Breast epithelium (tissue), 4 donors: ENCODE data around the gene TBCE. TPM values are rescaled to one million over a fixed set of nuclear protein-coding genes. Genes with fewer than 3 reads are reported as not detected.

Source experiments
- DNase-seq, 2 donors: peaks; one replicate each; pipeline ENCODE4 v3.0.0-alpha.2; 2019; ENCODE audit warnings: low spot score in 2 of 2
- H3K27ac ChIP-seq, 2 donors: fragments of 200-600 bp; sonication (generic) in 1 of 2; one replicate each; pipeline ENCODE4 v1.5.1; 2016 to 2019; ENCODE audit warnings: mild to moderate bottlenecking in 1 of 2
- H3K27me3 ChIP-seq, 2 donors: fragments of 200-600 bp; sonication (generic) in 1 of 2; one replicate each; pipeline versions ENCODE4 v1.5.1 to v1.6.0; 2017 to 2019; ENCODE audit warnings: control low read depth in 1 of 2, mild to moderate bottlenecking in 1 of 2
- H3K36me3 ChIP-seq: fragments of 200-600 bp; one replicate; pipeline ENCODE4 v1.5.1; 2019
- H3K4me1 ChIP-seq, 2 donors: fragments of 200-600 bp; sonication (generic); one replicate each; pipeline ENCODE4 v1.5.1; 2016 to 2019; ENCODE audit warnings: control low read depth in 1 of 2
- H3K4me3 ChIP-seq, 3 donors: fragments of 200-600 bp; sonication (generic); 1 replicate in 2 of 3; 2 replicates in 1 of 3; pipeline ENCODE4 v1.5.1; 2016 to 2019; ENCODE audit warnings: mild to moderate bottlenecking in 3 of 3, moderate library complexity in 2 of 3
- H3K9me3 ChIP-seq, 2 donors: fragments of 200-600 bp; sonication (generic) in 1 of 2; one replicate each; pipeline ENCODE4 v1.5.1; 2016 to 2019; ENCODE audit warnings: control low read depth in 1 of 2
- POLR2A ChIP-seq: fragments of 450-650 bp; IDR thresholded peaks from one replicate; pipeline ENCODE4 v1.6.1; 2016; ENCODE audit warnings: antibody characterized with exemption, mild to moderate bottlenecking, moderate library complexity
- POLR2AphosphoS5 ChIP-seq, 3 donors: sonication (generic); formaldehyde crosslinking; IDR thresholded peaks; one replicate each; pipeline ENCODE4 v1.6.1; 2017; ENCODE audit warnings: antibody characterized with exemption in 3 of 3
- intact Hi-C: fragments of 100-400 bp; cut with DNase I; formaldehyde crosslinking; loops from one replicate; pipeline ENCODE4 v1.15.1; 2023; ENCODE audit warnings: low total_unique reads
- total RNA-seq, 3 donors: library from RNA; depleted of rRNA; stranded (reverse); fragments of >200 nt; gene quantifications; one replicate each; pipeline ENCODE4 v1.1.0, GENCODE V29; 2016
- TF ChIP-seq, protein P1 (sequence below), 3 donors: fragments of 450-650 bp; IDR thresholded peaks; one replicate each; pipeline ENCODE4 v1.5.1; 2016 to 2017; ENCODE audit warnings: antibody characterized with exemption in 3 of 3, mild to moderate bottlenecking in 3 of 3, moderate library complexity in 3 of 3

Gene TBCE
- total RNA-seq, 3 donors from 2014 or later: 13.3 to 21.2 (median 19.7) TPM

DNA sequence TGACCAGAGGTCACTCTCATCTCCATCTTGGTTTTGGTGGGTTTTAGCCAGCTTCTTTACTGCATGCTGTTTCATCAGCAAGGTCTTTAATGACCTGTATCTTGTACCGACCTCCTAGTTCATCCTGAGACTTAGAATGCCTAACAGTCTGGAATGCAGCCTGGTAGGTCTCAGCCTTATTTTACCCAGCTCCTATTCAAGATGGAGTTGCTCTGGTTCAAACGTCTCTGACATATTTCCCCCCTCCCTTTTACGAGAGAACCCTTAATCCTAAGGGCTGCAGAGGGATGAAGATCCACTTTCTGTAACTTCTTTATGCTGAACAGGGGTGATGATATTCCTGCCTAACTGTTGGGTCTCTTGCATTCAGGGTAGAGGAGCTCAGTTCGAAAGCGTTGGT lies 43.2 kb downstream of the TBCE start:
- Histone ChIP-seq H3K4me1 (no peaks in the 10 kb centered on the region), H3K9me3 (no peaks in the 10 kb centered on the region), H3K27me3 (no peaks in the 10 kb centered on the region), H3K27ac (no peak overlapping the region), H3K36me3 (no peaks in the 10 kb centered on the region), H3K4me3 (no peak overlapping the region)
- no peak for TF ChIP-seq POLR2AphosphoS5 (IDR thresholded peaks at IDR 0.05)
- intact Hi-C loops: no loop called here
- DNase-seq: no peak

DNA sequence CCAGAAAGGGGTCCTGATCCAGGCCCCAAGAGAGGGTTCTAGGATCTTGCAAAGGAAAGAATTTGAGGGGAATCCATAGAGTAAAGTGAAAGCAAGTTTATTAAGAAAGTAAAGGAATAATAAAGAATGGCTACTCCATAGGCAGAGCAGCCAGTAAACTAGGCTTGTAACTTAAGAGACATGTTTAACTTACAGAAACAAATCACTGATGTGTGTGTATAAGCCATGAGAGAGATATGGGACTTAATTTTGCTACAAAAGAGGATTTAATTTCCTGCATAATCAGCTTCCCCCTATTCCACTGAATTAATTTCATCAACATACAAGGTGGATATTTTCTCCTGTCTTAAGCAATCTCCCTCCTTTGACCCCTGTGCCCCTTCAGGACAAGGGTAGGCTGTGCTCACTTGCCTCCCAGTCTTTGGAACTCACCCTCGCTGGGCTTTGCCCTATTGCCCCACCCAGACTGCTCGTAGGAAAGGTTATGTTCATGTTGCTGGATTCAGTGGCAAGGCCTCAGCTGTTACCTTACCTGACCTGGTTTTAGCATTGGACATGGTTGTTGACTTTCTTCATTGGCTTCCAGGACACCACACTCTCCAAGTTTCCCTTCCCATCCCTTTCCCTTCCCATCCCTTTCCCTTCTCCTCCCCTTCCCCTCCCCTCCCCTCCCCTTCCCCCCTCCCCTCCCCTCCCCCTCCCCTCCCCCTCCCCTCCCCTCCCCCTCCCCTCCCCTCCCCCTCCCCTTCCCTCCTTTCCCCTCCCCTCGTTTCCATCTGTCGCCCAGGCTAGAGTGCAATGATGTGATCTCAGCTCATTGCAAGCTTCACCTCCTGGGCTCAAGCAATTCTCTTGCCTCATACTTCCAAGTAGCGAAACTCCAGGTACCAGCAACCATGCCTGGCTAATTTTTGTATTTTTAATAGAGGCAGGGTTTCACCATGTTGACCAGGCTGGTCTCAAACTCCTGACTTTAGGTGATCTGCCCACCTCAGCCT lies 44.6 kb downstream of the TBCE start:
- DNase-seq: no peak
- Histone ChIP-seq H3K9me3 (no peaks in the 10 kb centered on the region), H3K27me3 (no peaks in the 10 kb centered on the region), H3K36me3 (no peaks in the 10 kb centered on the region), H3K4me3 (no peak overlapping the region), H3K27ac (no peak overlapping the region), H3K4me1 (no peaks in the 10 kb centered on the region)
- TF ChIP-seq POLR2A (no peak), POLR2AphosphoS5 (IDR thresholded peaks at IDR 0.05) (no peak)
- TF ChIP-seq, protein P1, sequence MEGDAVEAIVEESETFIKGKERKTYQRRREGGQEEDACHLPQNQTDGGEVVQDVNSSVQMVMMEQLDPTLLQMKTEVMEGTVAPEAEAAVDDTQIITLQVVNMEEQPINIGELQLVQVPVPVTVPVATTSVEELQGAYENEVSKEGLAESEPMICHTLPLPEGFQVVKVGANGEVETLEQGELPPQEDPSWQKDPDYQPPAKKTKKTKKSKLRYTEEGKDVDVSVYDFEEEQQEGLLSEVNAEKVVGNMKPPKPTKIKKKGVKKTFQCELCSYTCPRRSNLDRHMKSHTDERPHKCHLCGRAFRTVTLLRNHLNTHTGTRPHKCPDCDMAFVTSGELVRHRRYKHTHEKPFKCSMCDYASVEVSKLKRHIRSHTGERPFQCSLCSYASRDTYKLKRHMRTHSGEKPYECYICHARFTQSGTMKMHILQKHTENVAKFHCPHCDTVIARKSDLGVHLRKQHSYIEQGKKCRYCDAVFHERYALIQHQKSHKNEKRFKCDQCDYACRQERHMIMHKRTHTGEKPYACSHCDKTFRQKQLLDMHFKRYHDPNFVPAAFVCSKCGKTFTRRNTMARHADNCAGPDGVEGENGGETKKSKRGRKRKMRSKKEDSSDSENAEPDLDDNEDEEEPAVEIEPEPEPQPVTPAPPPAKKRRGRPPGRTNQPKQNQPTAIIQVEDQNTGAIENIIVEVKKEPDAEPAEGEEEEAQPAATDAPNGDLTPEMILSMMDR (IDR thresholded peaks at IDR 0.05): no peak
- intact Hi-C loops: no loop called here

- peak; percentile 38 to 67 for DNase-seq
- Histone ChIP-seq H3K4me1 (no peaks in the 10 kb centered on the region), H3K9me3 (no peaks in the 10 kb centered on the region), H3K36me3 (no peaks in the 10 kb centered on the region), H3K27ac (no peak overlapping the region), H3K4me3 (no peak overlapping the region), H3K27me3 (no peaks in the 10 kb centered on the region)
- intact Hi-C loops: no loop called here
- TF ChIP-seq, protein P1 (IDR thresholded peaks at IDR 0.05): peak; percentile 70 to 77 (median 76)
- TF ChIP-seq POLR2AphosphoS5 (IDR thresholded peaks at IDR 0.05): no peak
- no peak for TF ChIP-seq POLR2A
Measured at GRCh38 chr1:235415008-235415904, 48.0 kb downstream of the TBCE start.

DNA sequence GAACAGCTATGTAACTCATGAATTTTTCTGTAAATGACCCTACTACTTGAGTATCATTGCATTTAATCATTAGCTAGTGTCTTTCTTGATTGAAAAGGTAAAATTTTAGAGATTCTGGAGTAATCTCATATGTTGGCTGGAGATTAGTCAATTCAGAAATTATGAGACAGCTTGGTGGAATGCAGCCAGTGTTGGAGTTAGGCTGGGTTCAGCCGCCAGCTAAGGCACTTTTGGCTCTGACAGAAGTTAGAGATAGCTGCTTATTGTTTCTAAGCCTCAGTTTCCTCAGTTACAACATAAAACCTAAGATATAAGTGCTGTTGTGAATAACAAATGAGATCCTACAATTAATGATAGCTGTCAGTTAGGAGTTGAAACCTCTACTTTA lies 49.4 kb downstream of the TBCE start:
- H3K4me1 ChIP-seq: no peaks in the 10 kb centered on the region
- H3K9me3 ChIP-seq: no peaks in the 10 kb centered on the region
- H3K27me3 ChIP-seq: no peaks in the 10 kb centered on the region
- no peak for TF ChIP-seq POLR2A
- no peak for TF ChIP-seq POLR2AphosphoS5 (IDR thresholded peaks at IDR 0.05)
- TF ChIP-seq, protein P1 (IDR thresholded peaks at IDR 0.05): no peak
- H3K4me3 ChIP-seq: no peak overlapping the region
- no peaks in the 10 kb centered on the region for H3K36me3 ChIP-seq
- intact Hi-C loops: no loop called here
- DNase-seq: no peak
- H3K27ac ChIP-seq: no peak overlapping the region

GRCh38 chr1:235417086-235417697 lies 50.0 kb downstream of the TBCE start:
- Histone ChIP-seq H3K4me3 (no peak overlapping the region), H3K36me3 (no peaks in the 10 kb centered on the region), H3K9me3 (no peaks in the 10 kb centered on the region), H3K27me3 (no peaks in the 10 kb centered on the region), H3K27ac (no peak overlapping the region), H3K4me1 (no peaks in the 10 kb centered on the region)
- TF ChIP-seq, protein P1 (IDR thresholded peaks at IDR 0.05): peak; percentile 64 to 79 (median 72)
- TF ChIP-seq POLR2A: no peak
- intact Hi-C loops: no loop called here
- DNase-seq: peak in 1 of 2 donors; percentile 40
